K562 (cell line): ENCODE data around the gene FATE1. TPM values are rescaled to one million over a fixed set of nuclear protein-coding genes. Genes with fewer than 3 reads are reported as not detected.

Experiments
- CHD7 ChIP-seq: fragments of 200-600 bp; sonication (generic); IDR thresholded peaks from one replicate; pipeline ENCODE4 v1.6.1; 2012; ENCODE audit warnings: mild to moderate bottlenecking, low read depth, low read length, inconsistent platforms
- DLX4 ChIP-seq: fragments of 250-450 bp; sonication (Bioruptor Pico); IDR thresholded peaks from 2 replicates; pipeline ENCODE4 v1.6.1; 2021; ENCODE audit warnings: mild to moderate bottlenecking
- MCM5 ChIP-seq: fragments of 450-650 bp; IDR thresholded peaks from 2 replicates; pipeline ENCODE4 v1.6.1; 2016; ENCODE audit warnings: low read depth
- MECOM ChIP-seq: fragments of 250-450 bp; sonication (Bioruptor Pico); IDR thresholded peaks from 2 replicates; pipeline ENCODE4 v1.8.0; 2022; ENCODE audit warnings: inconsistent platforms
- MEF2D ChIP-seq: conservative IDR thresholded peaks from 2 replicates; pipeline ENCODE4 v1.6.1; 2016; ENCODE audit warnings: low read depth, missing genetic modification characterization, missing compliant biosample characterization
- NR1H2 ChIP-seq: sonication (generic); formaldehyde crosslinking; IDR thresholded peaks from 2 replicates; pipeline ENCODE4 v1.4.0; 2020; ENCODE audit warnings: mild to moderate bottlenecking, missing genetic modification reagents
- PHB ChIP-seq: fragments of 250-450 bp; sonication (Bioruptor Pico); IDR thresholded peaks from 2 replicates; pipeline ENCODE4 v1.5.0; 2021
- RAD21 ChIP-seq, 2 experiments: fragments of 250-450 bp in 1 of 2; fragments of 450-650 bp in 1 of 2; sonication (Bioruptor Pico) in 1 of 2; formaldehyde crosslinking in 1 of 2; IDR thresholded peaks in 1 of 2; conservative IDR thresholded peaks in 1 of 2; 2 replicates each; pipeline versions ENCODE4 v1.4.0 to v1.8.0; 2020 to 2022; ENCODE audit warnings: mild to moderate bottlenecking in 2 of 2, moderate library complexity in 1 of 2
- RBM39 ChIP-seq: fragments of 200-400 bp; formaldehyde crosslinking; optimal IDR thresholded peaks from 2 replicates; pipeline ENCODE3; 2018; ENCODE audit warnings: low read depth, low read length
- SMC3 ChIP-seq: conservative IDR thresholded peaks from 2 replicates; pipeline ENCODE4 v1.6.1; 2011; ENCODE audit warnings: low read depth, low read length, improper control_type of control experiment; ENCODE audit not compliant: insufficient read depth
- SRSF1 ChIP-seq: fragments of 200-400 bp; formaldehyde crosslinking; IDR thresholded peaks from 2 replicates; pipeline ENCODE4 v1.6.1; 2017; ENCODE audit warnings: mild to moderate bottlenecking, low read depth, low read length, moderate library complexity
- TAF9B ChIP-seq: fragments of 450-650 bp; IDR thresholded peaks from 2 replicates; pipeline ENCODE4 v1.6.1; 2018; ENCODE audit warnings: mild to moderate bottlenecking; ENCODE audit not compliant: partially characterized antibody
- ZBTB9 ChIP-seq: fragments of 450-650 bp; formaldehyde crosslinking; IDR thresholded peaks from 2 replicates; pipeline ENCODE4 v1.4.0; 2020; ENCODE audit warnings: mild to moderate bottlenecking, moderate library complexity
- ZC3H8 ChIP-seq: fragments of 450-650 bp; IDR thresholded peaks from 2 replicates; pipeline ENCODE4 v1.6.1; 2017
- ZFP1 ChIP-seq: fragments of 450-650 bp; formaldehyde crosslinking; IDR thresholded peaks from 2 replicates; pipeline ENCODE4 v1.4.0; 2020; ENCODE audit warnings: mild to moderate bottlenecking, mixed read lengths
- ZNF165 ChIP-seq: fragments of 250-450 bp; sonication (Bioruptor Pico); IDR thresholded peaks from 2 replicates; pipeline ENCODE4 v1.4.0; 2020; ENCODE audit warnings: borderline replicate concordance
- ZNF282 ChIP-seq: sonication (generic); formaldehyde crosslinking; IDR thresholded peaks from 2 replicates; pipeline ENCODE4 v1.8.1; 2023; ENCODE audit warnings: missing genetic modification reagents
- ZNF311 ChIP-seq: fragments of 250-450 bp; sonication (Bioruptor Pico); IDR thresholded peaks from 2 replicates; pipeline ENCODE4 v1.4.0; 2020; ENCODE audit warnings: mild to moderate bottlenecking, moderate library complexity
- polyA plus RNA-seq, 8 experiments: library from polyadenylated mRNA; depleted of rRNA in 4 of 8; stranded (reverse) in 5 of 8; unstranded in 3 of 8; fragments of >200 nt; fragmentation: Nextera tagmentation in 2 of 8; fragmentation: Illumina TruSeq in 1 of 8; extraction: Ambion mirVana in 2 of 8; extraction: Trizol in 1 of 8; gene quantifications; 2 replicates each; pipeline versions ENCODE4 v1.2.1 to v1.2.3, GENCODE V29; 2011 to 2014; ENCODE audit warnings: inconsistent platforms in 1 of 8, missing spikeins in 1 of 8
- total RNA-seq, 7 experiments: library from RNA; depleted of rRNA in 6 of 7; stranded (reverse); fragments of >200 nt in 6 of 7; fragmentation: Illumina TruSeq in 2 of 7; extraction: Trizol in 2 of 7; gene quantifications; 2 replicates each; pipeline versions ENCODE4 v1.2.1 to v1.2.3, GENCODE V29; 2011 to 2021; ENCODE audit warnings: low replicate concordance in 1 of 7

Gene FATE1
- total and polyA plus RNA-seq, 9 of the 15 experiments (the other 6 are each of a cell fraction or from before 2014, with no cell fraction given): not detected

GRCh38 chrX:151680805-151681204 is 35.0 kb upstream of the FATE1 start (continued):
- TF ChIP-seq CHD7 (no peak), ZC3H8 (no peak), SMC3 (peak; percentile 95), RAD21 (CRISPR knock-in tag; conservative IDR thresholded peaks at IDR 0.05 in 1 of 2, IDR thresholded peaks at IDR 0.05 in 1 of 2) (peak; percentile 87 to 90), ZNF282 (no peak), TAF9B (no peak), NR1H2 (no peak), PHB (CRISPR knock-in tag) (no peak), ZNF311 (no peak), MEF2D (tag) (no peak), ZNF165 (no peak), ZFP1 (no peak), SRSF1 (no peak), ZBTB9 (CRISPR knock-in tag) (no peak), RBM39 (no peak), MCM5 (no peak), DLX4 (CRISPR knock-in tag) (no peak), MECOM (CRISPR knock-in tag) (no peak)
